Esophagus muscularis mucosa (tissue), 4 donors: ENCODE data around the gene ACAD11.

Experiments used
- EP300 ChIP-seq: sonication (generic); formaldehyde crosslinking; IDR thresholded peaks from one replicate; pipeline ENCODE4 v1.6.1; 2017; ENCODE audit warnings: antibody characterized with exemption
- POLR2A ChIP-seq: fragments of 450-650 bp; IDR thresholded peaks from one replicate; pipeline ENCODE4 v1.6.1; 2017; ENCODE audit warnings: antibody characterized with exemption, moderate library complexity, mild to moderate bottlenecking, low read depth
- POLR2AphosphoS5 ChIP-seq, 2 donors: sonication (generic); formaldehyde crosslinking; IDR thresholded peaks; one replicate each; pipeline ENCODE4 v1.6.1; 2017; ENCODE audit warnings: antibody characterized with exemption in 2 of 2
- TF ChIP-seq, protein P1 (sequence below), 3 experiments: fragments of 200-600 bp in 2 of 3; fragments of 450-650 bp in 1 of 3; sonication (generic) in 2 of 3; IDR thresholded peaks; one replicate each; pipeline ENCODE4 v1.5.1; 2017 to 2019; ENCODE audit warnings: antibody characterized with exemption in 3 of 3, mild to moderate bottlenecking in 2 of 3, moderate library complexity in 1 of 3

GRCh38 chr3:132563420-132564069 lies 96.1 kb downstream of the ACAD11 start:
- TF ChIP-seq POLR2AphosphoS5 (IDR thresholded peaks at IDR 0.05) (no peak), POLR2A (no peak), EP300 (no peak)
- TF ChIP-seq, protein P1, sequence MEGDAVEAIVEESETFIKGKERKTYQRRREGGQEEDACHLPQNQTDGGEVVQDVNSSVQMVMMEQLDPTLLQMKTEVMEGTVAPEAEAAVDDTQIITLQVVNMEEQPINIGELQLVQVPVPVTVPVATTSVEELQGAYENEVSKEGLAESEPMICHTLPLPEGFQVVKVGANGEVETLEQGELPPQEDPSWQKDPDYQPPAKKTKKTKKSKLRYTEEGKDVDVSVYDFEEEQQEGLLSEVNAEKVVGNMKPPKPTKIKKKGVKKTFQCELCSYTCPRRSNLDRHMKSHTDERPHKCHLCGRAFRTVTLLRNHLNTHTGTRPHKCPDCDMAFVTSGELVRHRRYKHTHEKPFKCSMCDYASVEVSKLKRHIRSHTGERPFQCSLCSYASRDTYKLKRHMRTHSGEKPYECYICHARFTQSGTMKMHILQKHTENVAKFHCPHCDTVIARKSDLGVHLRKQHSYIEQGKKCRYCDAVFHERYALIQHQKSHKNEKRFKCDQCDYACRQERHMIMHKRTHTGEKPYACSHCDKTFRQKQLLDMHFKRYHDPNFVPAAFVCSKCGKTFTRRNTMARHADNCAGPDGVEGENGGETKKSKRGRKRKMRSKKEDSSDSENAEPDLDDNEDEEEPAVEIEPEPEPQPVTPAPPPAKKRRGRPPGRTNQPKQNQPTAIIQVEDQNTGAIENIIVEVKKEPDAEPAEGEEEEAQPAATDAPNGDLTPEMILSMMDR (IDR thresholded peaks at IDR 0.05) = no peak
